ENCODE results near the gene MAN2A1. TPM values are rescaled to one million over a fixed set of nuclear protein-coding genes. Genes with fewer than 3 reads are reported as not detected.

MAN2A1 gene
- polyA plus RNA-seq, 1 donor (not counting 4 experiments of a cell fraction or from before 2014, with no cell fraction given) = 63.8 TPM

GRCh38 chr5:109767997-109768396 is 78.3 kb downstream of the MAN2A1 start:
- Histone ChIP-seq H3K4me1 (ENCODE audit: control insufficient read depth, extremely low read depth, insufficient read depth, low read length) (no peaks in the 10 kb centered on the region), H3K27me3 (ENCODE audit: control insufficient read depth, extremely low read depth, insufficient read depth, low read length) (no peaks in the 10 kb centered on the region), H3K4me2 (ENCODE audit: control insufficient read depth, extremely low read depth, insufficient read depth, low read depth, low read length) (no peak overlapping the region), H3K4me3 (ENCODE audit: control insufficient read depth in 2 of 3, extremely low read depth in 1 of 3, insufficient read depth in 2 of 3, low read depth in 1 of 3, low read length in 3 of 3) (no peak overlapping the region), H3K36me3 (ENCODE audit: control insufficient read depth in 2 of 2, extremely low read depth in 1 of 2, insufficient read depth in 2 of 2, low read length in 2 of 2) (peaks cover 5 to 8% of the 10 kb centered on the region in 2 experiments), H2AFZ (ENCODE audit: control insufficient read depth, low read length) (no peak overlapping the region), H3K27ac (ENCODE audit: control insufficient read depth, insufficient read depth, low read length) (no peak overlapping the region), H3K79me2 (ENCODE audit: control insufficient read depth, insufficient read depth, low read length) (peaks cover 4% of the 10 kb centered on the region), H4K20me1 (ENCODE audit: control insufficient read depth, extremely low read depth, insufficient read depth, low read length) (no peaks in the 10 kb centered on the region), H3K9me3 (ENCODE audit: control insufficient read depth, low read depth, low read length) (no peaks in the 10 kb centered on the region), H3K9ac (ENCODE audit: control insufficient read depth, extremely low read depth, insufficient read depth, low read length) (no peak overlapping the region), H3K9me1 (ENCODE audit: control insufficient read depth, extremely low read depth, insufficient read depth, low read length) (no peaks in the 10 kb centered on the region)
- dilution Hi-C loops (cut with MboI; ENCODE audit: extremely low pct_ligation_motif_present, low sequenced_read_pairs) = no loop called here
- no peak for TF ChIP-seq CTCF (optimal IDR thresholded peaks at IDR 0.05 in 1 of 3, IDR thresholded peaks at IDR 0.05 in 1 of 3, conservative IDR thresholded peaks at IDR 0.05 in 1 of 3; ENCODE audit: extremely low read depth in 1 of 3, insufficient read depth in 2 of 3, low read length in 3 of 3)
- TF ChIP-seq EZH2 (IDR thresholded peaks at IDR 0.05; ENCODE audit: low read length) = no peak
- FAIRE-seq (no peak), DNase-seq (ENCODE audit: low read depth, low spot score) (no peak)

- DNase-seq (ENCODE audit: low read depth, low spot score) = no peak
- no peak for TF ChIP-seq EZH2 (IDR thresholded peaks at IDR 0.05; ENCODE audit: low read length)
- TF ChIP-seq CTCF (optimal IDR thresholded peaks at IDR 0.05 in 1 of 3, IDR thresholded peaks at IDR 0.05 in 1 of 3, conservative IDR thresholded peaks at IDR 0.05 in 1 of 3; ENCODE audit: extremely low read depth in 1 of 3, insufficient read depth in 2 of 3, low read length in 3 of 3) = no peak
- H3K27me3 ChIP-seq (ENCODE audit: control insufficient read depth, extremely low read depth, insufficient read depth, low read length) = no peaks in the 10 kb centered on the region
- H3K79me2 ChIP-seq (ENCODE audit: control insufficient read depth, insufficient read depth, low read length) = peaks cover 3% of the 10 kb centered on the region
- no peaks in the 10 kb centered on the region for H3K9me1 ChIP-seq (ENCODE audit: control insufficient read depth, extremely low read depth, insufficient read depth, low read length)
- no peaks in the 10 kb centered on the region for H3K9me3 ChIP-seq (ENCODE audit: control insufficient read depth, low read depth, low read length)
- no peaks in the 10 kb centered on the region for H3K4me1 ChIP-seq (ENCODE audit: control insufficient read depth, extremely low read depth, insufficient read depth, low read length)
- H3K4me3 ChIP-seq (ENCODE audit: control insufficient read depth in 2 of 3, extremely low read depth in 1 of 3, insufficient read depth in 2 of 3, low read depth in 1 of 3, low read length in 3 of 3) = no peak overlapping the region
- H3K36me3 ChIP-seq (ENCODE audit: control insufficient read depth in 2 of 2, extremely low read depth in 1 of 2, insufficient read depth in 2 of 2, low read length in 2 of 2) = peaks cover 5 to 8% of the 10 kb centered on the region in 2 experiments
- no peak overlapping the region for H2AFZ ChIP-seq (ENCODE audit: control insufficient read depth, low read length)
- H3K9ac ChIP-seq (ENCODE audit: control insufficient read depth, extremely low read depth, insufficient read depth, low read length) = no peak overlapping the region
- H4K20me1 ChIP-seq (ENCODE audit: control insufficient read depth, extremely low read depth, insufficient read depth, low read length) = no peaks in the 10 kb centered on the region
- dilution Hi-C loops (cut with MboI; ENCODE audit: extremely low pct_ligation_motif_present, low sequenced_read_pairs) = no loop called here
- FAIRE-seq = no peak
- H3K27ac ChIP-seq (ENCODE audit: control insufficient read depth, insufficient read depth, low read length) = no peak overlapping the region
- H3K4me2 ChIP-seq (ENCODE audit: control insufficient read depth, extremely low read depth, insufficient read depth, low read depth, low read length) = no peak overlapping the region
Observed at GRCh38 chr5:109769597-109770291, 80.0 kb downstream of the MAN2A1 start.

Data from keratinocyte (primary cell).